Stimulated activated CD4-positive, alpha-beta T cell treated with anti-CD3 and anti-CD28 coated beads, Interleukin-12 subunit alpha, Interleukin-12 subunit beta, amount 100 ng/mL, for 48 hours (primary cell): ENCODE data around the gene FGFRL1.
A peak's percentile ranks its signal among the peaks of the same experiment; 100 is the strongest.

ENCODE experiments used
- DNase-seq, 3 donors: peaks; one replicate each; pipeline ENCODE4 v3.0.0-alpha.2; 2020; ENCODE audit warnings: low read depth in 2 of 3, low spot score in 1 of 3

Gene FGFRL1

GRCh38 chr4:1004557-1005485 is 6.6 kb upstream of the FGFRL1 start:
- DNase-seq, result no peak

- DNase-seq, result no peak
These were observed 4.6 kb upstream of the FGFRL1 start for GRCh38 chr4:1006856-1007255.

- no peak for DNase-seq
These were observed 2.4 kb upstream of the FGFRL1 start for GRCh38 chr4:1008840-1009541.

- DNase-seq, result peak; percentile 37 to 64 (median 52)
These were observed 1.7 kb upstream of the FGFRL1 start for GRCh38 chr4:1009542-1010394.

- peak; percentile 64 to 68 (median 64) for DNase-seq
These were observed 918 bp upstream of the FGFRL1 start for GRCh38 chr4:1010395-1011021.

GRCh38 chr4:1011666-1012033 is 224 bp downstream of the FGFRL1 start:
- no peak for DNase-seq

GRCh38 chr4:1012034-1012739 is 761 bp downstream of the FGFRL1 start:
- DNase-seq, result no peak

GRCh38 chr4:1013225-1014073 is 2.0 kb downstream of the FGFRL1 start:
- DNase-seq, result no peak

- no peak for DNase-seq
These were observed 3.1 kb downstream of the FGFRL1 start for GRCh38 chr4:1014291-1015167.

GRCh38 chr4:1015179-1015578 is 3.8 kb downstream of the FGFRL1 start:
- no peak for DNase-seq

- DNase-seq, result no peak
These were observed 4.3 kb downstream of the FGFRL1 start for GRCh38 chr4:1015746-1016145.

GRCh38 chr4:1017211-1017610 is 5.8 kb downstream of the FGFRL1 start:
- no peak for DNase-seq

GRCh38 chr4:1017706-1018105 is 6.3 kb downstream of the FGFRL1 start:
- DNase-seq, result no peak

GRCh38 chr4:1018147-1019020 is 7.0 kb downstream of the FGFRL1 start:
- DNase-seq, result no peak

GRCh38 chr4:1019320-1019719 is 7.9 kb downstream of the FGFRL1 start:
- DNase-seq, result no peak

GRCh38 chr4:1019729-1020470 is 8.5 kb downstream of the FGFRL1 start:
- no peak for DNase-seq
